ENCODE data around the gene LAMA3.

Gene LAMA3

GRCh38 chr18:23646282-23646681 is 43.0 kb upstream of the LAMA3 start:
- no peaks in the 10 kb centered on the region for H3K4me1 ChIP-seq (ENCODE audit: insufficient read depth, low read length, poor library complexity, severe bottlenecking)
- H4K20me1 ChIP-seq (ENCODE audit: insufficient read depth, low read length, poor library complexity, severe bottlenecking), result no peaks in the 10 kb centered on the region
- H3F3A ChIP-seq (ENCODE audit: low read depth), result no peaks in the 10 kb centered on the region
- H3K79me2 ChIP-seq (ENCODE audit: insufficient read depth, low read length), result no peaks in the 10 kb centered on the region
- no peak overlapping the region for H2AFZ ChIP-seq (ENCODE audit: low read length)
- TF ChIP-seq CTCF (conservative IDR thresholded peaks at IDR 0.05; ENCODE audit: low read length), result no peak
- TF ChIP-seq EZH2phosphoT487 (IDR thresholded peaks at IDR 0.05; ENCODE audit: borderline replicate concordance), result no peak
- H3K36me3 ChIP-seq (ENCODE audit: insufficient read depth, low read length), result no peaks in the 10 kb centered on the region
- no peak overlapping the region for H3K4me3 ChIP-seq (ENCODE audit: low read length, poor library complexity, severe bottlenecking)
- no peaks in the 10 kb centered on the region for H3K9me2 ChIP-seq (replicated peaks; ENCODE audit: low read depth, low read length)
- no peak overlapping the region for H3K9ac ChIP-seq (ENCODE audit: low read depth, low read length, poor library complexity, severe bottlenecking)
- H3K9me3 ChIP-seq (ENCODE audit: insufficient read depth, low read depth, low read length), result no peaks in the 10 kb centered on the region; the same call in 1 of the 2 replicates
- H3K27me3 ChIP-seq (ENCODE audit: insufficient read depth, low read length, poor library complexity, severe bottlenecking), result no peaks in the 10 kb centered on the region
- no peak overlapping the region for H3K4me2 ChIP-seq (ENCODE audit: low read depth, low read length, poor library complexity, severe bottlenecking)

GRCh38 chr18:23648456-23648855 is 40.8 kb upstream of the LAMA3 start:
- TF ChIP-seq CTCF (conservative IDR thresholded peaks at IDR 0.05; ENCODE audit: low read length) (no peak), EZH2phosphoT487 (IDR thresholded peaks at IDR 0.05; ENCODE audit: borderline replicate concordance) (no peak)
- Histone ChIP-seq H3K9me3 (ENCODE audit: insufficient read depth, low read depth, low read length) (no peaks in the 10 kb centered on the region), H3K9ac (ENCODE audit: low read depth, low read length, poor library complexity, severe bottlenecking) (no peak overlapping the region), H3K79me2 (ENCODE audit: insufficient read depth, low read length) (no peaks in the 10 kb centered on the region), H2AFZ (ENCODE audit: low read length) (no peak overlapping the region), H3K4me2 (ENCODE audit: low read depth, low read length, poor library complexity, severe bottlenecking) (no peak overlapping the region), H3K4me3 (ENCODE audit: low read length, poor library complexity, severe bottlenecking) (no peak overlapping the region), H3F3A (ENCODE audit: low read depth) (no peaks in the 10 kb centered on the region), H3K36me3 (ENCODE audit: insufficient read depth, low read length) (no peaks in the 10 kb centered on the region), H3K4me1 (ENCODE audit: insufficient read depth, low read length, poor library complexity, severe bottlenecking) (no peaks in the 10 kb centered on the region), H3K9me2 (replicated peaks; ENCODE audit: low read depth, low read length) (no peaks in the 10 kb centered on the region), H4K20me1 (ENCODE audit: insufficient read depth, low read length, poor library complexity, severe bottlenecking) (no peaks in the 10 kb centered on the region), H3K27me3 (ENCODE audit: insufficient read depth, low read length, poor library complexity, severe bottlenecking) (no peaks in the 10 kb centered on the region)

GRCh38 chr18:23648940-23649607 is 40.2 kb upstream of the LAMA3 start:
- Histone ChIP-seq H4K20me1 (ENCODE audit: insufficient read depth, low read length, poor library complexity, severe bottlenecking) (no peaks in the 10 kb centered on the region), H3K4me1 (ENCODE audit: insufficient read depth, low read length, poor library complexity, severe bottlenecking) (no peaks in the 10 kb centered on the region), H3K4me2 (ENCODE audit: low read depth, low read length, poor library complexity, severe bottlenecking) (no peak overlapping the region), H2AFZ (ENCODE audit: low read length) (no peak overlapping the region), H3K27me3 (ENCODE audit: insufficient read depth, low read length, poor library complexity, severe bottlenecking) (no peaks in the 10 kb centered on the region), H3K9me3 (ENCODE audit: insufficient read depth, low read depth, low read length) (no peaks in the 10 kb centered on the region), H3K4me3 (ENCODE audit: low read length, poor library complexity, severe bottlenecking) (no peak overlapping the region), H3K36me3 (ENCODE audit: insufficient read depth, low read length) (no peaks in the 10 kb centered on the region), H3K9ac (ENCODE audit: low read depth, low read length, poor library complexity, severe bottlenecking) (no peak overlapping the region), H3K9me2 (replicated peaks; ENCODE audit: low read depth, low read length) (no peaks in the 10 kb centered on the region), H3K79me2 (ENCODE audit: insufficient read depth, low read length) (no peaks in the 10 kb centered on the region), H3F3A (ENCODE audit: low read depth) (no peaks in the 10 kb centered on the region)
- TF ChIP-seq CTCF (conservative IDR thresholded peaks at IDR 0.05; ENCODE audit: low read length) (no peak), EZH2phosphoT487 (IDR thresholded peaks at IDR 0.05; ENCODE audit: borderline replicate concordance) (no peak)

Measured in Loucy (cell line).